Measurements from ENCODE around the gene FBL.

- peak in 1 of 3 donors; percentile 62 for TF ChIP-seq CTCF (IDR thresholded peaks at IDR 0.05)
- no peak for TF ChIP-seq POLR2A (IDR thresholded peaks at IDR 0.05)
Observed at GRCh38 chr19:39792999-39793546, 53.1 kb downstream of the FBL start.
